Fibroblast of lung (primary cell): ENCODE data around the gene KRT15.

Source experiments
- CTCF ChIP-seq, 2 donors: IDR thresholded peaks in 1 of 2; conservative IDR thresholded peaks in 1 of 2; 1 replicate in 1 of 2; 2 replicates in 1 of 2; pipeline ENCODE4 v1.5.1; 2011 to 2012; ENCODE audit warnings: low read length in 2 of 2, control low read depth in 1 of 2, inconsistent platforms in 1 of 2, low read depth in 1 of 2, mild to moderate bottlenecking in 1 of 2
- EZH2 ChIP-seq: IDR thresholded peaks from 2 replicates; pipeline ENCODE4 v1.5.1; 2012; ENCODE audit warnings: low read length, control low read depth, mild to moderate bottlenecking; ENCODE audit errors: missing control alignments

DNA sequence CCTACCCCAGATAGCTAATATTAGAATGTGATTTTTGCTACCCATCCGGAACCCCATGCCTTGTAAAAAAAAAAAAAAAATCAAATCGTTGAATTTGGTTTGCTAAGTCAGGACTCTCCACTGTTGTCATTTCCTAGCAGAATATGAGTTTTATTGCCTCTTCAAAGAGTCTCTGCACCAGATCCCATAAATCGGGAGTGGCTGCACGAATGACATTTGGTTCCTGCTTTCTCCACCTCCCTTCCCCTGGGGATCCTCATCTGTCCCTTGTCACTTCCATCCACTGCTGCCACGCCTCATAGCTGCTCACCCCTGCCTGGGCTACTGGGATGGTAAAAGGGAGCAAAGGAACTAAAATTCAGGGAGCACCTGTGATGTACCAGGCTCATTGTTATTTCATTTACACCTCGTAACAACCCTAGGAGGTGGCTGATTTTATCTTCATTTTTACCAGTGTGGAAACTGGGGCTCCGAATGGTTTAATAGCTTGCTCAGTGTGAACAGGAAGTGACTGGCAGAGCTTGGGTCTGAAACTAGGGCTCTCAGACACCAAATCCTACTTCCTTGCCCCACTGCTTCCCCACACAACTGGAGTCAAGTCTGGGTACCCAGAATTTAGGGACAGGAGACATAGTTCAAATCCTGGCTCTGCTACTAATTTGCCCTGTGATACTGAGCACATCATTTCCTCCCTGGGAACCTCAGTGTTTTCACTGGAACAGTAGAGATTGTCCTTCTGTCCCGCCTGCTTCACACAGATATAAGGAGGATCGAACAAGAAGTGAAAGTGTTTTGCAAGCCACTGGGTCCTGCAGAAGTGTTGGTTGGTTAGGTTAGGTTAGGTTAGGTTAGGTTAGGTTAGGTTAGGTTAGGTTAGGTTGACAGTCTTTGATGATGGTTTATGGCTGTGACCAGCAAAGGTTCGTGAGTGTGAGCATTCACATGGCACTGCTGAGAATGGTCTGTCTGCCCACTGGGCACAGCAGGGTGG is 28.4 kb downstream of the KRT15 start:
- TF ChIP-seq CTCF (conservative IDR thresholded peaks at IDR 0.05 in 1 of 2, IDR thresholded peaks at IDR 0.05 in 1 of 2; ENCODE audit: low read depth in 1 of 2, low read length in 2 of 2) = no peak
- TF ChIP-seq EZH2 = no peak
